ENCODE data around the gene ALOXE3. TPM values are rescaled to one million over a fixed set of nuclear protein-coding genes. Genes with fewer than 3 reads are reported as not detected.

ALOXE3 gene
- total and polyA plus RNA-seq, 8 donors = 0.12 to 0.43 TPM; not detected in 6

- intact Hi-C loops (cut with DNase I; ENCODE audit: low total_unique reads) = no loop called here
- WGBS, 5 donors = 90 to 92% (median 91%) methylated on average over 19 to 26 of the region's 26 CpGs
- peak overlapping the region in 1 of 4 donors; percentile 15 for H3K4me3 ChIP-seq
- H3K27me3 ChIP-seq = no peaks in the 10 kb centered on the region
- no peaks in the 10 kb centered on the region for H3K9me3 ChIP-seq
- DNase-seq = peak in 1 of 2 donors; percentile 13
- H3K4me1 ChIP-seq = peaks cover 14 to 69% (median 57%) of the 10 kb centered on the region in 4 donors
- no peak for TF ChIP-seq POLR2A (IDR thresholded peaks at IDR 0.05)
- TF ChIP-seq POLR2AphosphoS5 (IDR thresholded peaks at IDR 0.05) = no peak
- no peak for TF ChIP-seq EP300 (IDR thresholded peaks at IDR 0.05)
- no peak for TF ChIP-seq CTCF (IDR thresholded peaks at IDR 0.05)
- H3K27ac ChIP-seq = peak overlapping the region in 4 of 5 donors; percentile 41 to 100 (median 46)
- peaks cover 85 to 88% (median 87%) of the 10 kb centered on the region in 4 donors for H3K36me3 ChIP-seq
These were observed 29.0 kb upstream of the ALOXE3 start for GRCh38 chr17:8147141-8147804.

DNA sequence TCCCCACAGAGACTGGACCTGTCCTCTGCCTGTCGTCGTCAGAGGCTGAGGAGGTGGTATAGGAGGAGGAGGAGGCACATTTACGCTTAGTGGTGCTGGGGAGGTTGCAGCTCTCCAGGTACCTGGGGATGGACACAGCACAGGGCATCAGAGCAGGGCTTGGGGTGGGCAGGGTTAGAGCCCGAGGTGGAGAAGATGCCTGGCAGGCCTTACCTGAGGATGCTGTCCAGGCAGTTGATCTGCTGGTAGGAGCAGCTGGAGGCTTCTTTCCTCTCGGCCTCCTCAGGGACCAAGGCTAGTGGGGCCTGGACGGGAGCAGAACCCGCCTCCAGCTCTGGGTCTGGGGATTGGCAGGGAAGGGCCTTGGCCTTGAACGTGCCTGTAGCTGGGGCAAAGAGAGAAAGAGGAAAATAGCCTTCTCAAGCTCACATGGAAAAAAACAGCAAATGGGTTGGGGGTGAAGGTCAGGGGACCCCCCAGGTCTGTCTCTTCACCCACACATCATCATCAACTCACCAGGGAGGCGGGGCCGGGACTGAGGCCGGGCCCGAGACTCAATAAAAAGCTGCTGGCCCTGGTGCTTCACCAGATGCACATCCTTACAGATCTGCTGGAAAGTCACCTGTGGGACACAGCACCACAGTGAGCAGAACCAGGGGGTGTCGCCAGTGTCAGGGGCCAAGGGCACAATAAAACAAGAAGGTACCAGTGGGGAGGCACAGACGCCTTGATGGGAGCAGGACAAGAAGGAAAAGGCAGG is 28.2 kb upstream of the ALOXE3 start:
- WGBS, 5 donors = 89 to 95% (median 92%) methylated on average over 14 of the region's 14 CpGs
- DNase-seq = no peak
- Histone ChIP-seq H3K9me3 (no peaks in the 10 kb centered on the region), H3K36me3 (peaks cover 92 to 95% (median 94%) of the 10 kb centered on the region in 4 donors), H3K27me3 (no peaks in the 10 kb centered on the region), H3K4me1 (peaks cover 14 to 76% (median 54%) of the 10 kb centered on the region in 4 donors), H3K27ac (peak overlapping the region in 4 of 5 donors; percentile 2 to 100 (median 29)), H3K4me3 (no peak overlapping the region)
- intact Hi-C loops (cut with DNase I; ENCODE audit: low total_unique reads) = no loop called here
- TF ChIP-seq EP300 (IDR thresholded peaks at IDR 0.05) (no peak), POLR2A (IDR thresholded peaks at IDR 0.05) (no peak), CTCF (IDR thresholded peaks at IDR 0.05) (no peak), POLR2AphosphoS5 (IDR thresholded peaks at IDR 0.05) (no peak)

DNA sequence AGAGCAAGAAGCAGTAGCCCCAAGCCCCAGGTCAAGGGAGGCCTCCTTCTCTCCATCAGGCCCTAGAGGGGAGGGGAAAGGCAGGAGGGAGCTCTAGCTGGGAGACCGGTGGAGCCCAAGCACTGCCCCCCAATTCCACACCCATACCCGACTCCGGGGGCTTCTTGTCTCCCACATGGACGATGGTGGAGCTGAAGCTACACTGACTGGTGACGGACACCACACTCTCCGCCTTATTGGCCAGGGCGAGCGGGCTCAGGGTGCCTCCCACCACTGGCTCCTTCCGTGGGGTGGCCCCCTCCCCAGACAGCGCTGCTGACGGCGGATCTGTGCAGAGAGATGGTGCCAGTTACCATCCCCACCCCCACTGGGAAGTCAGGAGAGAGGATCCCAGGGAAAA is 27.5 kb upstream of the ALOXE3 start:
- intact Hi-C loops (cut with DNase I; ENCODE audit: low total_unique reads) = no loop called here
- peaks cover 12 to 78% (median 47%) of the 10 kb centered on the region in 4 donors for H3K4me1 ChIP-seq
- no peaks in the 10 kb centered on the region for H3K9me3 ChIP-seq
- TF ChIP-seq POLR2AphosphoS5 (IDR thresholded peaks at IDR 0.05) (no peak), CTCF (IDR thresholded peaks at IDR 0.05) (no peak), EP300 (IDR thresholded peaks at IDR 0.05) (no peak), POLR2A (IDR thresholded peaks at IDR 0.05) (no peak)
- H3K36me3 ChIP-seq = peaks cover 99 to 100% (median 100%) of the 10 kb centered on the region in 4 donors
- WGBS, 5 donors = 84 to 97% (median 93%) methylated on average over 6 to 12 of the region's 12 CpGs
- H3K27me3 ChIP-seq = no peaks in the 10 kb centered on the region
- H3K27ac ChIP-seq = peak overlapping the region in 2 of 5 donors; percentile 2 to 100
- no peak overlapping the region for H3K4me3 ChIP-seq
- peak in 1 of 2 donors; percentile 7 for DNase-seq

GRCh38 chr17:8144401-8145231 is 26.3 kb upstream of the ALOXE3 start:
- Histone ChIP-seq H3K9me3 (no peaks in the 10 kb centered on the region), H3K27ac (peak overlapping the region in 1 of 5 donors; percentile 100), H3K36me3 (peaks cover 99 to 100% (median 100%) of the 10 kb centered on the region in 4 donors), H3K27me3 (no peaks in the 10 kb centered on the region), H3K4me1 (peaks cover 8 to 76% (median 46%) of the 10 kb centered on the region in 4 donors), H3K4me3 (no peak overlapping the region)
- peak in 1 of 2 donors; percentile 11 for DNase-seq
- TF ChIP-seq POLR2AphosphoS5 (IDR thresholded peaks at IDR 0.05) (no peak), CTCF (IDR thresholded peaks at IDR 0.05) (no peak), POLR2A (IDR thresholded peaks at IDR 0.05) (no peak), EP300 (IDR thresholded peaks at IDR 0.05) (no peak)
- 85 to 94% (median 90%) methylated on average over 9 to 15 of the region's 15 CpGs for whole genome bisulfite sequencing, 5 donors
- intact Hi-C loops (cut with DNase I; ENCODE audit: low total_unique reads) = no loop called here

Data from stomach (tissue), 9 donors.